Astrocyte (in vitro differentiated cells and primary cell): ENCODE data around the gene UST.

Experiments
- CTCF ChIP-seq: IDR thresholded peaks from 2 replicates; pipeline ENCODE4 v1.5.1; 2011; ENCODE audit warnings: low read depth, mild to moderate bottlenecking, inconsistent platforms, low read length, moderate library complexity; ENCODE audit not compliant: insufficient read depth
- EZH2 ChIP-seq: IDR thresholded peaks from 2 replicates; pipeline ENCODE4 v1.6.1; 2012; ENCODE audit warnings: mild to moderate bottlenecking, low read length, inconsistent platforms; ENCODE audit not compliant: insufficient read depth

DNA sequence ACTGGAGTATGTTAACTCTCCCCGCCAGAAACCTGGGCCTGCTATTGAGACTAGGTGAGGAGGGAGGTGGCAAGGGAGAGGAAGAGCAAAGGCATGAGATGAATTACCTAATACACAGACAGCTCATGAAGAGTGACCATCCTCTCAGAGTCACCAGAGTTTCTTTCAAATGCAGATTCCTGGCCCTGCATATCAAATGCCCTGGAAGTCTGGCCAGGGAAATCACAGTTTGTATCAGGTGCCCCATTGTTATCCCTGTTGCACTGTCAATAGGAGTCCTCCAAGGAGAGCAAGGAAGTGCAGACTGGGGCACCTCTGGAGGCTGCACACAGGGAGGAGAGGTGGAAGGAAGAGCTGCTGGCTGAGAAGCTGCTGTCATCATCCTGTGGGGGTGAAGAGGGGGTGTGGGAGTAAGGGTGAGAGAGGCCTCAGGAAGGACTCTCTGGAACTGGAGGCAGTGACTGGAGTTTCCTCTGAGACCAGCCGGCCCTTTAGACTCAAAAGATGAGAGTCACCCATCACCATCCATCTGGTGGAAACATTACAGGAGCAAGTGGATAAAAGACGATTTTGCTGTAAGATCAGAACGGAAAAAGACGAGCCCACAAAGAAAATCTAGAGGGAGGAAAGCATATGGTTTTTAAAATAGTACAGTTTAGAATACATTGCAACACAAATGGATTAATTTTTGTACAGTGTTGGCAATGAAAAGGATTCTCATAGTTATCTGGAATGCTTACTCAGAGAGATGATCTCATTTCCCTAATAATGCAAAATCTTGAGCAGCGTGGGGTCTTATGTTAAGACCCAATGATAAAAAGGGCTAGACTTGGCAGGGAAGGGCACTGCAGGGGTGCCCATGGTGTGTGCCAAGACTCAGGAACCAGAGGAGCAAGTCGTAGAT, 268.1 kb downstream of the UST start:
- TF ChIP-seq CTCF = no peak
- TF ChIP-seq EZH2 = no peak
